GM21619 (cell line): Measurements from ENCODE around the gene MIA2.
A peak's percentile ranks its signal among the peaks of the same experiment; 100 is the strongest.

Source experiments
- ATAC-seq: cut with Tn5 transposase; IDR thresholded peaks from one replicate; pipeline ENCODE4 v1.9.1; 2021; ENCODE audit not compliant: unreplicated experiment

Gene MIA2

GRCh38 chr14:39432179-39432618 lies 198.5 kb downstream of the MIA2 start, which contains the start of gene FBXO33:
Gene FBXO33 (minus strand): TSS chr14:39432433. CDS start chr14:39432162, 271 bp downstream.
- peak; percentile 77 for ATAC-seq

DNA sequence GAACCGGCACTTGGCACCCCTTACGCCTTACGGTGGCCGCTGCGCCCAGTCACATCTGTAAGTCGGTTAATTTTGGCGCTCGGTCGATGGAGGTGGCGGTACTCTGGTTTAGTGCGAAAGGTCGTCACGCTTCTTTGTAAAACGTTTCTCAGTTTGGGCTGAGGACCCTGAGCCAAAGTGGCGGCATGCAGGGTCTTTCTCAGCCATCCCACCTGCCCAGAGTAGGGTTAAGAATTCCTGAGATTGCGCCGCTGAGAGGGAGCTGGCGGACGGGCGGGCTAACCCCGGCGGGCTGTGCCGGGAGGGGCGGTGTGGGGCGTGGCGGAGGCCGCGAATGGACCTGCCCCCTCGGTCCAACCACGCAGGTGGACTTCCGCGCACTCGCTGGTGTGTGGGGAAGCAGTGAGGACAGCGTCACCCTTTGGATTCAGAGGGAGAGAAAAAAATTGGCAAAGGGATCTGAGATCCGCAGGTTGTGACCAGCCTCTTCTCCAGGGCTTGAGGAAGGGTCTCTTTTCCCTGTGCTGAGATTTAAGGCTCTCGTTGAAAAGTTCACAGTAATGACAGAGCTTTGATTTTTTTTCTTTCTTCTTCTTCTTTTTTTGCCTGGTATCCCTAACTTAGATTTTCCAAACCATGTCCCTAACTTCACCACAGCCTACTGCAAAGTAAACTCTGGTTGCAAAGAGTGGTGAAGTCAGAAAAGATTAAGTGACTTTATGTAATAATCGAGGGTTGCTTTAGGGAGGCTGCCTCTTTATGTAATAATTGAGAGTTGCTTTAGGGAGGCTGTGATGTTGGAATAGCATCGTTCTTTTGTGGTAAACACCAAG lies 199.1 kb downstream of the MIA2 start:
- ATAC-seq, result peak; percentile 65

- no peak for ATAC-seq
These were observed 199.7 kb downstream of the MIA2 start for GRCh38 chr14:39433452-39433813.

- ATAC-seq, result no peak
These were observed 200.7 kb downstream of the MIA2 start for GRCh38 chr14:39434401-39434800.

DNA sequence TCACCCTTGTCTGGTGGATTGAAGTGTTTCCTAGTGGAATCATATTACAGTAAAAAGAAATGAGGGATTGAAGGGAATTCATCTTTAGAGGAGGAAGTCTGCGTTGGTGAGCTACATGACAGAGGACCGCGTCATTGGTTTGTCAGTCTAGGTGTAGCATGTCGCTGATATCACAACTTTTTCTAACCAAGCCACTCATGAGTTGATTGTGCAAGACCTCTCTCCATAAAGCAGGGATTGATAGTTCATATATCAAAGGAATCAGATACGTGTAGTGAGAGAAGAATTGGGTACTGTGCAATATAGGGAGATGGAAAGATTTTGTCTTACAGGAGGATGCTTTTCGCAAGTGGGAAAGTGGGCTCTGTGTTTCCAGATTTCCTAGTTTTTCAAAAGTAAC lies 201.5 kb downstream of the MIA2 start:
- no peak for ATAC-seq
